H1 (cell line): ENCODE data around the gene CPLANE2. TPM values are rescaled to one million over a fixed set of nuclear protein-coding genes. Genes with fewer than 3 reads are reported as not detected.

Experiments used
- EP300 ChIP-seq, 2 experiments: IDR thresholded peaks; 1 replicate in 1 of 2; 2 replicates in 1 of 2; pipeline ENCODE4 v1.6.1; 2011 to 2012; ENCODE audit warnings: low read depth in 2 of 2, low read length in 2 of 2, mild to moderate bottlenecking in 2 of 2, borderline replicate concordance in 1 of 2, inconsistent platforms in 1 of 2, moderate library complexity in 1 of 2
- SIX5 ChIP-seq: IDR thresholded peaks from 2 replicates; pipeline ENCODE4 v1.6.1; 2011; ENCODE audit warnings: mild to moderate bottlenecking, low read depth, low read length
- TAF1 ChIP-seq: IDR thresholded peaks from 2 replicates; pipeline ENCODE4 v1.6.1; 2011; ENCODE audit warnings: mild to moderate bottlenecking, low read depth, low read length
- TBP ChIP-seq: IDR thresholded peaks from 2 replicates; pipeline ENCODE4 v1.6.1; 2011; ENCODE audit warnings: low read depth, low read length, improper control_type of control experiment
- TEAD4 ChIP-seq: IDR thresholded peaks from 2 replicates; pipeline ENCODE4 v1.6.1; 2012; ENCODE audit warnings: low read depth, low read length, inconsistent platforms, mixed read lengths
- polyA plus RNA-seq, 7 experiments: library from polyadenylated mRNA; depleted of rRNA in 3 of 7; stranded (reverse) in 5 of 7; unstranded in 2 of 7; fragments of >200 nt in 5 of 7; fragments of 200-250 nt in 2 of 7; gene quantifications; 1 replicate in 5 of 7; 2 replicates in 1 of 7; 4 replicates in 1 of 7; pipeline versions ENCODE4 v1.2.1 to v1.2.3, GENCODE V29; 2011 to 2013; ENCODE audit warnings: missing spikeins in 2 of 7, mixed read lengths in 2 of 7
- total RNA-seq: library from RNA; stranded (reverse); fragmentation: NEBNext Ultra II Directional; extraction: Animal tissue kit (Norgen Biotek cat#: 25700); gene quantifications from 2 replicates; pipeline ENCODE4 v1.2.1, GENCODE V29; 2021

Gene CPLANE2
- total and polyA plus RNA-seq, 2 of the 8 experiments (the other 6 are each of a cell fraction or from before 2014, with no cell fraction given) = 2.3 to 2.5 TPM

DNA sequence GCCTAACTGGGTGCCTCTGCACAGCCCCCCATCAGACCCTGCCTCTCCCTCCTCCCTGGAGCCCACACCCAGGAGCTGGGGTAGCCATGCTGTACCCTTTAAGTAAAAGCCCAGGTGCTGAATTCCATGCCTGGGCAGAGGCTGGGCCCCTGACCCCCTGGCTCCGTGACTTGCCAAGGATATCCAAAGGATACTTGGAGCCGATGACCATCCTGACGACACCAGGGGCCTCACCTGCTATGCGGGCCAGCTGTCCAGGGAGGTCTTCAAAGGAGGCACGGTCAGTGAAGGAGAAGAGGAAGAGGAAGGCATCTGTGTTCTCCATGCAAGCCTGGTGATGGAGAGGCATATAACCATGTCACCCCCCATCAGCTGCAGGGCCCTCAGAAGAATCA, 4.7 kb downstream of the CPLANE2 start (continued):
- TF ChIP-seq TAF1 = no peak
- no peak for TF ChIP-seq EP300 (IDR thresholded peaks at IDR 0.05; ENCODE audit: borderline replicate concordance in 1 of 2, low read depth in 2 of 2, low read length in 2 of 2)
- no peak for TF ChIP-seq TEAD4
- no peak for TF ChIP-seq SIX5
- no peak for TF ChIP-seq TBP
